Measurements from ENCODE around the gene FBXL3. TPM values are rescaled to one million over a fixed set of nuclear protein-coding genes. Genes with fewer than 3 reads are reported as not detected.

Gene FBXL3
- total RNA-seq, 1 donor from 2014 or later = 38.0 TPM

DNA sequence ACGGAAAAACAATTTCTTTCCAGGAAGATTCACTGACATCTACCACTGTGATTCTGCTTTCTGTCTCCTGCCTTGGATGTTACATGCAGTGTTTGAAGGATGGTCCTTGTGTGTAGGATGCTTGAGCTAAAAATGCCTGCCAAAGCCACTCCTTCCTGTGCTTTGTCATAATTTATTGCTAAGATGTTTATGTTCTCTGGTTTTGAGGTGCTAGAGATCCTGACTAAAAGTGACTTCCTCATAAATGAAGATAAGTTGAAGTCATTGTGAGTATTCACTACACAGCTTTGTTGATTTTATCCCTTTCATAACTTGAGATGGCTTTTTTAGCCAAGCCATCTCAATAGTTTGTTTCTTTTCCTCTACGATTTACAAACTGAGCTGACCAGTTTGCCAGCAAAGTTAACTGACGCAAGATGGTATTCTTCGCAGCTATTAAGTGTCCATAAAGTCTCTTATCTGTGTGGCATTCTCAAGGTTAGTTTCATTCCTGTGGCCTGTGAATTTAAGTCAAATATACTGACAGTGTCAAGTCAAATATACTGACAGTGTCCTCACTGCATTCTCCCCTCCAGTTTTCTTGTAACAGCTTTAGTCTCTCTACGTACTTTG lies 15.7 kb upstream of the FBXL3 start:
- H3K27me3 ChIP-seq (ENCODE audit: control insufficient read depth, insufficient read depth, low read length) = no peaks in the 10 kb centered on the region
- TF ChIP-seq, protein P1, sequence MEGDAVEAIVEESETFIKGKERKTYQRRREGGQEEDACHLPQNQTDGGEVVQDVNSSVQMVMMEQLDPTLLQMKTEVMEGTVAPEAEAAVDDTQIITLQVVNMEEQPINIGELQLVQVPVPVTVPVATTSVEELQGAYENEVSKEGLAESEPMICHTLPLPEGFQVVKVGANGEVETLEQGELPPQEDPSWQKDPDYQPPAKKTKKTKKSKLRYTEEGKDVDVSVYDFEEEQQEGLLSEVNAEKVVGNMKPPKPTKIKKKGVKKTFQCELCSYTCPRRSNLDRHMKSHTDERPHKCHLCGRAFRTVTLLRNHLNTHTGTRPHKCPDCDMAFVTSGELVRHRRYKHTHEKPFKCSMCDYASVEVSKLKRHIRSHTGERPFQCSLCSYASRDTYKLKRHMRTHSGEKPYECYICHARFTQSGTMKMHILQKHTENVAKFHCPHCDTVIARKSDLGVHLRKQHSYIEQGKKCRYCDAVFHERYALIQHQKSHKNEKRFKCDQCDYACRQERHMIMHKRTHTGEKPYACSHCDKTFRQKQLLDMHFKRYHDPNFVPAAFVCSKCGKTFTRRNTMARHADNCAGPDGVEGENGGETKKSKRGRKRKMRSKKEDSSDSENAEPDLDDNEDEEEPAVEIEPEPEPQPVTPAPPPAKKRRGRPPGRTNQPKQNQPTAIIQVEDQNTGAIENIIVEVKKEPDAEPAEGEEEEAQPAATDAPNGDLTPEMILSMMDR (IDR thresholded peaks at IDR 0.05; ENCODE audit: insufficient read depth, low read length, poor library complexity, severe bottlenecking) = no peak
- DNase-seq (ENCODE audit: low read depth) = no peak
- no peak overlapping the region for H3K4me3 ChIP-seq (ENCODE audit: low read depth, low read length)
- H3K36me3 ChIP-seq (ENCODE audit: control insufficient read depth, insufficient read depth, low read length) = no peaks in the 10 kb centered on the region

DNA sequence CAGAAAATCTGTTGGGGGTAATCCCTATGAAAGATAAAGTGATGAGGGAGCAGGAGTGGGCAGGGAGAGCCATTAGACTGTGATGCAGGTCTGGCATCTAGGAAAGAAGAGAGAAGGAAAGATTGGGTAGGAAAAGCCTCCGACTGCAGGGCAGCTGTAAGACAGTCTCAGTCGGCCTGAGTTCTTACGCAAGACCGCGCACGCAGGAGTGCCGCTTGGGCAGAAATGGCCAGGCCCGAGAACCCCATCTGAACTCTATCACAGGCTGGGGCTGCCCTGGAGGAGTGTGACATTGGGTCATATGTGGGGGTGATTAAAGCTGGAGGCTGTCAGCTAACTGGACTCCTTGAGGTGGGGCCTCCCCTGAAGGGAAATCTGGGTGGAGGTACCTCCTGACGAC lies 13.9 kb upstream of the FBXL3 start:
- TF ChIP-seq, protein P1 (IDR thresholded peaks at IDR 0.05; ENCODE audit: insufficient read depth, low read length, poor library complexity, severe bottlenecking) = no peak
- no peak for DNase-seq (ENCODE audit: low read depth)
- H3K27me3 ChIP-seq (ENCODE audit: control insufficient read depth, insufficient read depth, low read length) = no peaks in the 10 kb centered on the region
- no peak overlapping the region for H3K4me3 ChIP-seq (ENCODE audit: low read depth, low read length)
- H3K36me3 ChIP-seq (ENCODE audit: control insufficient read depth, insufficient read depth, low read length) = no peaks in the 10 kb centered on the region

DNA sequence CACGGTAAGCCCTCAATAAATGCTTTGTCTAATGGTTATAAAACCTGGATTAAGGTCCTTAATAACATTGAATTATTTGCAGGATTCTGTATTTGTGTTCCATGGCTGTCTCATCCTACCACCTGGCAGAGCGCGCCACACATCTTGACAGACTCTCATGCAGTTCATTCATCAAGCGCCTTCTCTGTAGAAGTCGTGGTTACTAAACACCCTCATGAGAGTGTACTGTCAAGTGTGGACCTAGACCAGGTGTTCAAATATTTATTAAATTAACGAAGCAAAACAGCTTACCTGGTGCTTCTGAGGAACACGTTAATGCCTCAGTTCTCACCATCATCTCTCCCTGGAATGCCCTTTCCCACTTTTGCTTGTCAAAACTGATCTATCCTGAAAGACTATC lies 13.1 kb upstream of the FBXL3 start:
- Histone ChIP-seq H3K4me3 (ENCODE audit: low read depth, low read length) (no peak overlapping the region), H3K27me3 (ENCODE audit: control insufficient read depth, insufficient read depth, low read length) (no peaks in the 10 kb centered on the region), H3K36me3 (ENCODE audit: control insufficient read depth, insufficient read depth, low read length) (no peaks in the 10 kb centered on the region)
- TF ChIP-seq, protein P1 (IDR thresholded peaks at IDR 0.05; ENCODE audit: insufficient read depth, low read length, poor library complexity, severe bottlenecking) = no peak
- DNase-seq (ENCODE audit: low read depth) = no peak

DNA sequence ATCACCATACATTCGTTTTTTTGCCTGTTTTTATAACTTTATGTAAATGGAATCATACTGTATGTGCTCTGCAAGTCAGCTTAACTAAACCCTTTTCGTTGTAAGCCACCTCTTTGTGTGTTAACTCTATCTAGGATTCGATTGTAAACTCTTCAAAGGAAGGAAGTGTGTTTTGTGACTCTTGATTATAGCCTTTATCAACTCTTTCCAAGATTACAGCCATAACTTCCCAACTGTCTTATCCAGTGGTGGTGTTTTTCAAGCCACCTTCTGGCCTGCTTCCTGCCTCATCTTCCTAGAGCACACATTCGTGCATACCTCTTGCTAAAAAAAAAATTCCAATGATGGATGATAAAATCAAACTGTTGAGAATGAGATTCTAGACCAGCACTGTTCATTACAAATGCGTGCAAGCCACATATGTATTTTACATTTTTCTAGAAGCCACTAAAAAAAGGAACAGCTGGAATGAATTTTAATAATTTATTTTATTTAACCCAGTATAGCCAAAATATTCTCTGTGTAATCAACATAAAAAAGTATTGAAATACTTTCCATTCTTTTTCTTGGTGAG lies 12.0 kb upstream of the FBXL3 start:
- Histone ChIP-seq H3K36me3 (ENCODE audit: control insufficient read depth, insufficient read depth, low read length) (no peaks in the 10 kb centered on the region), H3K4me3 (ENCODE audit: low read depth, low read length) (no peak overlapping the region), H3K27me3 (ENCODE audit: control insufficient read depth, insufficient read depth, low read length) (no peaks in the 10 kb centered on the region)
- no peak for DNase-seq (ENCODE audit: low read depth)
- TF ChIP-seq, protein P1 (IDR thresholded peaks at IDR 0.05; ENCODE audit: insufficient read depth, low read length, poor library complexity, severe bottlenecking) = no peak

DNA sequence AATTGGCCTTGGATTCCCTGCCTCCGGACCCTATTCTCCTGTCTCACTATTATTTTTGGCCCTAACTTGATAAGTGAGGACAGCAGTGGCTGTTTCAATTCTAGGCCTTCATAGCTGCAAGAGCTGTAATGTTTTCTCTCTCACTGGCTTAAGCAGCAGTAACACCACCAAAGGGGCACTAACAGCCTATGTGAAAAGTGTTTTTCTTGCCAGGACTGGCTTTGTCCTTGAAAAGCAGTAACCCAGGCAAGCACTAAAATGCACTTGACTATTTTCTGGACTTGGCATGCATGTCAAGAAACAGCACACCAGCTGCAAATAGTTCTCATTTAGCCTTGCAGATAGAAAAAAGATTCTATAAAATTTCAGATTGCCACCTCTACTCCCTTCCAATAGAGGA lies 9.3 kb upstream of the FBXL3 start:
- Histone ChIP-seq H3K36me3 (ENCODE audit: control insufficient read depth, insufficient read depth, low read length) (no peaks in the 10 kb centered on the region), H3K4me3 (ENCODE audit: low read depth, low read length) (no peak overlapping the region), H3K27me3 (ENCODE audit: control insufficient read depth, insufficient read depth, low read length) (no peaks in the 10 kb centered on the region)
- no peak for DNase-seq (ENCODE audit: low read depth)
- TF ChIP-seq, protein P1 (IDR thresholded peaks at IDR 0.05; ENCODE audit: insufficient read depth, low read length, poor library complexity, severe bottlenecking) = no peak

DNA sequence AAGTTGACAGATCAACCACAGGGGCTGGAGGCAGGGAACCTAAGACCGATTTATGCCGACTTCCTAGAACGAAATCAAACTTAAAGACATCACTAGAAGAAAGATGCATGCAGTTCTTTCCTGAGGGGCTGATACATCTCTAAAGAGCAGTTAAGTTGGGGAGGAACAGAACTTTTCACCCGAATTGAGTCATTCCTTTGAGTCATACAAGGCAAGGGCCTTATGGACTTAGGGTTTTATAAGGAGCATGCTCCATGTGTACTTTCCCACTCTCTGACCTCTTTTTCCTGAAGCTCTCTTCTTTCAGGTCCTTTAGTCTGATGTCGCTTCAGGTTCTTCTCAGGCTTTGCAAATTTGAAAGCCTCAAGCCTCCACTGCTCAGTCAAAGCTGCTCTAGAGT lies 7.9 kb upstream of the FBXL3 start:
- Histone ChIP-seq H3K36me3 (ENCODE audit: control insufficient read depth, insufficient read depth, low read length) (no peaks in the 10 kb centered on the region), H3K27me3 (ENCODE audit: control insufficient read depth, insufficient read depth, low read length) (no peaks in the 10 kb centered on the region), H3K4me3 (ENCODE audit: low read depth, low read length) (no peak overlapping the region)
- DNase-seq (ENCODE audit: low read depth) = no peak
- TF ChIP-seq, protein P1 (IDR thresholded peaks at IDR 0.05; ENCODE audit: insufficient read depth, low read length, poor library complexity, severe bottlenecking) = no peak
